Measurements from ENCODE around the gene HMCN2.
A peak's percentile ranks its signal among the peaks of the same experiment; 100 is the strongest.

The HMCN2 gene

GRCh38 chr9:130347931-130348330, 82.4 kb downstream of the HMCN2 start:
- peak; percentile 13 for DNase-seq

DNA sequence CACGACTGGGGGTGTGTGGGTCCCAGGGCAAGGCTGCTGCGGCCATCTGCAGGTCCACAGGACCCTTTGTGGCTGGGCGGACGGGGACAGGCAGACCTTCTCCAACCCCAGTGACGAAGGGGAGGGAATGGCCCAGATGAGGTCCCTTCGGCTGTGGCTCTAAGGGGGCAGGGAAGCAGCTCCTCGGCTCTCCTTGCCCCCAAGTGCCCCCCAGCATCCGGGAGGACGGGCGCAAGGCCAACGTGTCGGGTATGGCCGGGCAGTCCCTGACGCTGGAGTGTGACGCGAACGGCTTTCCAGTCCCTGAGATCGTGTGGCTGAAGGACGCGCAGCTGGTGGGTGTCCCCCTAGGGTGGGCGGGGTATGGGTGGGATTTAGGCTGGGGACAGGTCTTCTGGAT, 82.8 kb downstream of the HMCN2 start:
- no peak for DNase-seq

DNA sequence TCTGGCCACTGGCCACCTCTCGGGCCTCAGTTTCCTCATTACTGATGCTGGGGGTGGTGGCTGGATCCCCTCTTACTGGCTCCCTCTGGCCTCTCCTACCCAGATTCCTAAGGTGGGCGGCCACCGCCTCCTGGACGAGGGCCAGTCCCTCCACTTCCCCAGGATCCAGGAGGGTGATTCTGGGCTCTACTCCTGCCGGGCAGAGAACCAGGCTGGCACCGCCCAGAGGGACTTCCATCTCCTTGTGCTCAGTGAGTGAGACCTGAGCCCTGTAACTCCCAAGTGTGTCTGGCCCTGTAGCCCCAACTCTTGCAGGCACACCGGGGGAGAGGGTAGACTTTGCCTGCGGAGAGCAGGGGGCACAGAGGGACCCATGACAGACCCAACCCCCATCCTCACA, 83.3 kb downstream of the HMCN2 start:
- DNase-seq: no peak

DNA sequence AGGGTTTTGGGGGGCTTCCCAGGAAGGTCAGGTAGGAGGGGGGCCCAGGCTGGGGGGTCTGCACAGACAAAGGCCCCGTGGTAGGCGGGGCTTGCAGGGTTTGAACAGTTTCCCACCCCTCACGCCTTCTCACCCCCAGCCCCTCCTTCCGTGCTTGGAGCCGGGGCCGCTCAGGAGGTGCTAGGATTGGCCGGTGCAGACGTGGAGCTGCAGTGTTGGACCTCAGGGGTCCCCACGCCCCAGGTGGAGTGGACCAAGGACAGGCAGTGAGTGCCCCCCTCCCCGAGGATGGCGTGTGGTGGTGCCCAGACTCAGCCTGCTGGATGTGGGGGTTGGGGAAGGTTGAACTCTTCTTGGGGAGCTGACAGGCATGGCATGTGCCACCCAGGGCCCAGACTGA, 83.8 kb downstream of the HMCN2 start:
- DNase-seq: no peak

GRCh38 chr9:130351343-130351742, 85.8 kb downstream of the HMCN2 start:
- no peak for DNase-seq

GRCh38 chr9:130352081-130352480, 86.5 kb downstream of the HMCN2 start:
- no peak for DNase-seq

GRCh38 chr9:130352586-130353285, 87.2 kb downstream of the HMCN2 start:
- no peak for DNase-seq

DNA sequence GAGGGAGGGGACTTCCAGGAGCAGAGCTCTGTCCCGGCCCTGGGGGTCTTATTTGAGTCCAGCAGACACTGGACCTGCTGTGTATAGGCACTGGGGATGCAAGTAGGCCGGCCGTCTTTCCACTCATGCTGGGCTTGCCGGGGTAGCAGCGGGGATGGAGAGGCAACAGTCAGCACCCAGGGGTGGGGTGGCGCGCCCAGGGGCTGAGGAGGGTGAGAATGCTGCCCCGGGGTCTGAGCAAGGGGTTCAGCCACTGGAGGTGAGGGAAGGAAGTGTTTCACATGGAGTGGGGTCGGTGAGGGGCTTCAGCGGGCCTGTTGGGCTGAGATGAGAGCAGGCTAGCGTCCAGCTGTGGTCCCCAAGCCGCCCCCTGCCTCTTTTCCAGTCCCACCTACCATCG, 88.8 kb downstream of the HMCN2 start:
- no peak for DNase-seq

- no peak for DNase-seq
Measured at GRCh38 chr9:130354806-130355205, 89.2 kb downstream of the HMCN2 start.

DNA sequence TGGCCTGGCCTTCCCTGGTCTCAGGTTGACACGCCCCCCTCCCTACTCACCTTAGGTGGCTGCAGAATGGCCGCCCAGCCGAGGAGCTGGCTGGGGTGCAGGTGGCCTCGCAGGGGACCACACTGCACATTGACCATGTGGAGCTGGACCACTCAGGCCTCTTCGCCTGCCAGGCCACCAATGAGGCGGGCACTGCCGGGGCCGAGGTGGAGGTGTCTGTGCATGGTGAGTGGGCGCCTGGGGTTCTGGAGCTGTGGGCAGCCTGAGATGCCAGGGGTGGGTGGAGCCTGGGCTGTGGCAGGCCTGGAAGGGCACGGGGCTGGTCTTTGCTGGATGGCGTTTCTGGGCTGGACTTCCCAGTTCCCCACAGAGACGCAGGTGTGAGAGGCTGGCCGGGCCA, 90.5 kb downstream of the HMCN2 start:
- no peak for DNase-seq

DNA sequence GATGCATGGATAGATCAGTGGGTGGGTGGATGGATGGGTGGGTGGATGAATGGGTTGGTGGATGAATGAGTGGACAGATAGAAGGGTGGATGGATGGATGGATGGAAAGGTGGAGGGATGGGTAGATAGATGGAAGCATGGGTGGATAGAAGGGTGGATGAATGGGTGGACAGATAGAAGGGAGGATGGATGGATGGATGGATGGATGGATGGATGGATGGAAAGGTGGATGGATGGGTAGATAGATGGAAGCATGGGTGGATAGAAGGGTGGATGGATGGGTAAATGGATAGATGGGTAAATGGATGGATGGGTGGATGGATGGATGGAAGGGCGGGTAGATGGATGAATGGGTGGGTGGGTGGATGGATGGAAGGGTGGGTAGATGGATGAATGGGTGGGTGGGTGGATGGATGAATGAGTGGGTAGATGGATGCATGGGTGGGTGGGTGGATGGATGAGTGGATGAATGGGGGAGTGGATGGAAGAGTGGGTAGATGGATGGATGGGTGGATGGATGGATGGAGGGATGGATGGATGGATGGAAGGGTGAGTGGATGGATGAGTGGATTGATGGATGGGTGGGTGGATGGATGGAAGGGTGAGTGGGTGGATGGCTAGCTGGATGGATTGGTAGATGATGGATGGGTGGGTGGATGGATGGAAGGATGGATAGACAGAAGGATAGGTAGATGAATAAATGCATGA, 91.5 kb downstream of the HMCN2 start:
- no peak for DNase-seq

DNA sequence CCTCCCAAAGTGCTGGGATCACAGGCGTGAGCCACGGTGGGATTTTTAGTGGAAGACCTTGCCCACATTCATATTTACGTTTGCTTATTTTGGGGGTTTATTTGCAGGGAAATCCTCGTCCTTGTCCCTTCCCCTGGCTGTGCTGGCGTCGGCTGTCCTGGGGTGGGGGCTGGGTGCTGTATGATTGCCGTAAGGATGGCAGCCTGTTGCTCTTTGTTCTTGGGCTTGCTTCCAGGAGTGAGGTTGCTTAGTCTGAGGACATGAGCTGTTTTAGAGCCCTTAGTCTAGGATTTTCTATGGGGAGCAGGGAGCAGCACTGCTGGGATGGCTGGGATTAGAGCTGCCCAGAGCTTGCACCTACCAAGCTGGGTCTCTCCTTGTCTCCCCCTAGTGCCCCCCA, 93.4 kb downstream of the HMCN2 start:
- DNase-seq: no peak

- DNase-seq: no peak
Measured at GRCh38 chr9:130359819-130360218, 94.3 kb downstream of the HMCN2 start.

- DNase-seq: no peak
Measured at GRCh38 chr9:130360672-130361071, 95.1 kb downstream of the HMCN2 start.

DNA sequence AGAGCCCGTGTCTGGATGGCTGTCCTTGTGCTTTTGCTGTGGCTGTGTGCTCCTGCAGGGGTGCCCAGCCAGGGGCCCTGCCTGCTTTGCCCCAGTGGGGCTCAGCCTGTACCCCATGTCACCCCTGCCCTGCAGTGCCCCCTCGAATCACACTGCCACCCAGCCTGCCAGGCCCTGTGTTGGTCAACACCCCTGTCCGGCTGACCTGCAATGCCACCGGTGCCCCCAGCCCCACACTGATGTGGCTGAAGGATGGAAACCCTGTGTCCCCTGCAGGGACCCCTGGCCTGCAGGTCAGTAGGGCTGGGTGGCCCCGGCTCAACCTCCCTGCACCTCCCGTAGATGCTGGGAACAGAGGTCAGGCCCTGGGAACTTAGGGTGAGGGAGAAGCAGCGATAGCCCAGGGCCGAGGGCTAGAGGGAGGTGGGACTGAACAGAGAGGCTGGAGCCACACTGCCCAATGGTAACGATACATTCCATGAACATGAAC, 96.4 kb downstream of the HMCN2 start:
- no peak for DNase-seq

DNA sequence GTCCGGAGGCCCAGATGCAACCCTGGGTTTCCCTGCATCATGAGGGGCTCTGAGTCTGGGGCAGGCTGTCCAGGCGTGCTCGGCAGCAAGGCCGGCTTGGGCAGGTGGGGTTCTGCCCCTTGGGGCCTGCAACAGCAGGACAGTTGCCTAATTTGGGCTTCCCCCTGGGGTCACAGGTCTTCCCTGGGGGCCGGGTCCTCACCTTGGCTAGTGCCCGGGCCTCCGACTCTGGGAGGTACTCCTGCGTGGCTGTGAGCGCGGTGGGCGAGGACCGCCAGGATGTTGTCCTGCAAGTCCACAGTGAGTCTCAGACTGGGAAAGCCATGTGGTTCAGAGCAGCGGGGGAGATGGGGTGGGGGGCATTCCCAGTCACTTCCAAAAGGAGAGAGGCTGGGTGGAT, 97.1 kb downstream of the HMCN2 start:
- no peak for DNase-seq

- no peak for DNase-seq
Measured at GRCh38 chr9:130363755-130364404, 98.3 kb downstream of the HMCN2 start.

DNA sequence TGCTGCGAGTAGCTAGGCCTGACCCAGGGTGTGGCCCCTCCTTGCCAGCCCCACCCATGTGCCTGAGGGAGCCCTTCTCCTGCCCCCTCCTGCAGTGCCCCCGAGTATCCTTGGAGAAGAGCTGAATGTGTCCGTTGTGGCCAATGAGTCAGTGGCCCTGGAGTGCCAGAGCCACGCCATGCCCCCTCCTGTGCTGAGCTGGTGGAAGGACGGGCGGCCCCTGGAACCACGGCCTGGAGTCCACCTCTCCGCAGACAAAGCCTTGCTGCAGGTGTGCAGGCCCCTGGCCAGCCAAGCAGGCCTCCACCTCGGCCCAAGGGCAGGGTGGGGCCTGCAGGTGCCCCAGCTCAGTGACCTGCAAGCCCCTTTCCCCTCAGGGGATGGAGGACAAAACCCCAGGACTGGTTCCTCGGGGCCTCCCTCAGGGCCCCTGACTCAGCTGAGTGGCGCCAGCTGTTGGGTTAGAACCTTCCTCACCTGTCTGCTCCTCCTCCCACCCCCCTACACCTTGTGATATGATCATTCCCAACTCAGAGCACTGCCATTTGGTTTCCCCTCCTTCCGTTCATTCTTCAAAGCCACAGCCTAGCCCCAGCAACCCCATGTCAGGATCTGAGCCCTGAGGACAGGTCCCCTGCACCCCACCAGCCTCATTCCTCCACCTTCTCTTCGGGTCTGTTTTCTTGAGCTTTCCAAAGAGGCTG, 99.2 kb downstream of the HMCN2 start:
- DNase-seq: no peak

DNA sequence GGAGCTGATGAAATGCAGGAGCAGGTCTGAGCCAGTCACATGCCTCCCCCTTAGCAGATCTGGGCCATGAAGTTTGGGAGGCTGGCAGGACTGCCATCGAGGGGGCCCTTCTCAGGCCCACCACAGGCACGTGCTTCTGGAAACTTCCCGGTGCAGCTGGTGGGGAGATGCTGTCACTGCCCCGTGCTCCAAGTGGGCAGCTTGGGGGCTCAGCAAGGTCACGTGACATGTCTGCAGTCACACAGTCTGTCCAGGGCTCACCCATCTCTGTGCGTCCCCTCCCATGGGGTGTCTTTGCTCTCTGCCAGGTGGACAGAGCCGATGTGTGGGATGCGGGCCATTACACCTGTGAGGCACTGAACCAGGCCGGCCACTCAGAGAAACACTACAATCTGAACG, 99.8 kb downstream of the HMCN2 start:
- DNase-seq: no peak

DNA sequence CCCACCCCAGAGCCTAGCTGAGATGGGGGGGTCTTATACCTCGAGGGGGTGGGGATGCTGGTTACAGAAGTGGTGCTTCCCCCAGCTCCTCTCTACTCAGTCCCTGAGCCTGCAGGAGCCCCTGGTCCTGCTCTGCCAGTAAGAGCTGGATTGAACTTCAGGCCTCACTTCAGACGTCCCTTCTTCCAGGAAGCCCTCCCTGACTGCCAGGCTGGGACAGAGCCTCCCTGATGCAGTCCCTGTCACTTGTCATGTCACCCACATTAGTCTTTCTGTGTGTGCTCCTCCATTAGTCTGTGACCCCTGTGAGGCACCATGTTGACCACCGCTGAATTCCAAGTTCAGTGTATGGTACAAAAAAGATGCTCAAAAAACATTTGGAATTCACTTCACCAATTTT, 100.5 kb downstream of the HMCN2 start:
- DNase-seq: no peak

- DNase-seq: no peak
Measured at GRCh38 chr9:130366888-130367550, 101.5 kb downstream of the HMCN2 start.

- peak; percentile 58 for DNase-seq
Measured at GRCh38 chr9:130368631-130369103, 103.1 kb downstream of the HMCN2 start.

GRCh38 chr9:130370226-130370625, 104.7 kb downstream of the HMCN2 start:
- DNase-seq: no peak
